Renal cortex interstitium (tissue), 11 donors: Measurements from ENCODE around the gene GADD45G. TPM values are rescaled to one million over a fixed set of nuclear protein-coding genes. Genes with fewer than 3 reads are reported as not detected.

Experiments
- DNase-seq, 11 donors: peaks; one replicate each; pipeline ENCODE4 v3.0.0-alpha.2; 2013; ENCODE audit warnings: low read depth in 9 of 11, low spot score in 4 of 11; ENCODE audit errors: extremely low read depth in 1 of 11
- polyA plus RNA-seq, 3 donors: library from polyadenylated mRNA; unstranded; fragments of 120-200 nt; gene quantifications; one replicate each; pipeline ENCODE4 v1.2.1, GENCODE V29; 2013; ENCODE audit not compliant: insufficient read length in 3 of 3

The GADD45G gene
- polyA plus RNA-seq, 3 donors, result 1.7 to 3.9 (median 3.5) TPM

DNA sequence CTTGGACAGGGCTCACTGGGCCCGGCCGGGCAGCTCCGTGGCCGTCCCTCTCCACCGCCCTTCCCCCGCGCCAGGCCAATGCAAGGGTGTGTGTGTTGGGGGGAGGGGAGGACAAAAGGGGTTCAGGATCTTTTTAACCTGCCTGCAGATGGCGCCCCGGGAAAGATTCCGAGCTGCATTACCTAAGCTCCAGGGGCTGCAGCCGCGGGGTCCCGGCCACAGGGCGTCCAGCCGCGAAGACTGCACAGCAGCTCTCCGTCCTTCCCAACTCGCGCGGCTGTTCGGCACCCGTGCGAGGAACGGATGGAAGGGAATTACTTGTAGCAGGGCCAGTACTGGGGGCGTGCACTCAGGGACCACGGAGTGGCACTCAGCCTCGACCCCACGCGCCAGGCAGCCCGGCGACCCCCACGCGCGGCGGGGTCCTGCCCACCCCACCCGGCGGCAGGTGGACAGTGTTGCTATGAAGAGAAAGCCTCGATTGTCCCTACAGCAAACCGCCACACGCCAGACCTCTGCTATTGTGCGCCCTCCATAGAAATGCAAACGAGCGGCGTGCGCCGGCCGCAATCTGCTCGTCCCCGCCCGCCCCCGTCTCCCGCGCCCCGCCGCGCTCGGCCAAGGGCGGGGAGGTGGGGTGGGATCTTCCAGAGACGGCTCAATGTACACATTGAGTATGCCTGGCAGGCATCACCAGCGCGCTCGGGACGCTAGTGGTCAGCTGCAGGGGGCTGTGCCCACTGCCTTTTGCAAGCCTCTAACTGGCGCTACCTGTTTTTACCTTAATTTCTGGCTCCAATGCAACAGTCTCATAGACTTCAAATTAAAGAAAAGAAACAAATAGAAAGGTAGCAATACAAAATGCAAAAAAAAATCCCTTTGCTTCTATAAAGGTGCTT is 796 bp upstream of the GADD45G start:
- peak in 6 of 11 donors; percentile 63 to 80 (median 68) for DNase-seq

DNA sequence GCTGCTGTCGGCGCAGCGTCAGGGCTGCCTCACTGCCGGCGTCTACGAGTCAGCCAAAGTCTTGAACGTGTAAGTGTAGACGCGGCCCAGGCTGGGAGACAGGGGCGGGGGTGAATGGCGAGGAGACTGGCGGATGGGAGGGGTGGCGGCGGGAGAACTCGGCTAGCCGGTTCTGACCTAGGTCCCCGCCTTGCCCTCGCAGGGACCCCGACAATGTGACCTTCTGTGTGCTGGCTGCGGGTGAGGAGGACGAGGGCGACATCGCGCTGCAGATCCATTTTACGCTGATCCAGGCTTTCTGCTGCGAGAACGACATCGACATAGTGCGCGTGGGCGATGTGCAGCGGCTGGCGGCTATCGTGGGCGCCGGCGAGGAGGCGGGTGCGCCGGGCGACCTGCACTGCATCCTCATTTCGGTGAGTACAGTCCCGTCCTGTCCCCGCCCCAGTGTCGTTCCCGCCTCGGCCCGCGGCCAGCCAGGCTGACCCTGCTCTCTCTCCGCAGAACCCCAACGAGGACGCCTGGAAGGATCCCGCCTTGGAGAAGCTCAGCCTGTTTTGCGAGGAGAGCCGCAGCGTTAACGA is 745 bp downstream of the GADD45G start:
- DNase-seq, result peak in 3 of 11 donors; percentile 26 to 32 (median 31)

DNA sequence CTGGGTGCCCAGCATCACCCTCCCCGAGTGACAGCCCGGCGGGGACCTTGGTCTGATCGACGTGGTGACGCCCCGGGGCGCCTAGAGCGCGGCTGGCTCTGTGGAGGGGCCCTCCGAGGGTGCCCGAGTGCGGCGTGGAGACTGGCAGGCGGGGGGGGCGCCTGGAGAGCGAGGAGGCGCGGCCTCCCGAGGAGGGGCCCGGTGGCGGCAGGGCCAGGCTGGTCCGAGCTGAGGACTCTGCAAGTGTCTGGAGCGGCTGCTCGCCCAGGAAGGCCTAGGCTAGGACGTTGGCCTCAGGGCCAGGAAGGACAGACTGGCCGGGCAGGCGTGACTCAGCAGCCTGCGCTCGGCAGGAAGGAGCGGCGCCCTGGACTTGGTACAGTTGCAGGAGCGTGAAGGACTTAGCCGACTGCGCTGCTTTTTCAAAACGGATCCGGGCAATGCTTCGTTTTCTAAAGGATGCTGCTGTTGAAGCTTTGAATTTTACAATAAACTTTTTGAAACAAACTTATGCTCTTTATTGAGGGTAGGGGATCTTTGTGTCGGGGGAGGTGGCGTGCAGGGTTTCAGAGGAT is 1.3 kb downstream of the GADD45G start:
- peak in 2 of 11 donors; percentile 37 to 41 for DNase-seq

DNA sequence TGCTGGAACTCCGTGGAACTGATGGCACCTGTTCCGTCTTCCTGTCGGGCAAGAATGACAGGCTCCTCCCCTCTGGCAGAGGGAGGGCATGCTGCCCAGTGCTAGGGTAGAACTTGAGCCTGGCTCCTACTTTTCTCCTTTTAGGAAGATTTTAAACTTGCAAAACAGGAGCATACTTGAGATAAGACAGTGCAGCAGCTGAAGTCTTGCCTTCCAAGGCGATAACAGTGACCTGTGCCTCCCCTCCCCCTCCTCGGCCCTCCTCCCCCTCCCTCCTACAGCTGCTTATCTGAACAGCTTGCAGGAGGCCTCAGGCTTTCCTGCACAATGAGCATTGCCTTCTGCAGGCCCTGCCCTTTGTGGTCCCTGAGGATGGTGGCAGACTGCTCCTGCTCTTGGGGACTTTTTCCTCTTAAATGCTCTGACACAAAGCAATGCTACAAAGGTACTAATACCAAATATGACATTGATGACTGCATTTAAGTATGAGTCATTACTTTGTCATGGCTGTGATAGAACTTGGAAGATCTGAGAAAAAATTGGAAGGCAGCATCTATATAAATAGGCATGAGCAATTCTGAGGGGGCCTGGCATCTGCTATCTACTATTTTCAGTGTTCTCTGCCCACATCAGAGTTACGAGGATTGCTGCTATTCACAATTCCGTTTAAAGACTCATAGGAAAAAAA is 2.0 kb downstream of the GADD45G start:
- DNase-seq, result peak in 1 of 11 donors; percentile 25

DNA sequence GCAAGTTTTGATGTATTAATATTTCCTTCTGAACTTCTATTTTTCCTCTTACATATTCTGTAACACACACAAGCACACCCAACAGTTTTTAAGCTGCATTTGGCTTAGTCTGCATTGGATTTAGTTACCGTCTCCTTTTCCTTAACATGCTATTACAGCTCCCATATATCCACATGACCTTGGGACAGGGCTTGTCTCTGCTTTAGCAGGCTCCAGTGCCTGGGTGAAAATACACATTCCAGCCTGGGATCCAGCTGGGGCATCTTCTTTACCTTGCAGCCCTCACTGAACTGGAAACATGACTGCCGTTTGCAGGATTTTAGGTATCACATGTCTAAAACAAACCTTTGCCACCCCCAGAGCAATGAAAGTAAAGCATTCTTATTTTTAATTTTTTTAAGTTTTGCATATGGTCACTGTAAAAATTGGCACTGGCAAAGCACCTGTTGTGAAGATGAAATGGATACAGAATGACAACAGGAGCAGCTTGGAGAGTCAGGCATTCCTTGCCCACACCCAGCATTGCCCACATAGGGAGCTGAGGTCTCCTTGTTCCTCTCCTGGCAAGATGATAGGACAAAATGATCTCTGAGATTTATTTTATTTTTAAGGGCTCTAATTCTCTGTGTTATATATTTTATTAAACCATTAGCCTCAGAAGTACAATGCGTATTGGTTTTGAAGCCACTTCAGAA is 4.0 kb downstream of the GADD45G start:
- no peak for DNase-seq

DNA sequence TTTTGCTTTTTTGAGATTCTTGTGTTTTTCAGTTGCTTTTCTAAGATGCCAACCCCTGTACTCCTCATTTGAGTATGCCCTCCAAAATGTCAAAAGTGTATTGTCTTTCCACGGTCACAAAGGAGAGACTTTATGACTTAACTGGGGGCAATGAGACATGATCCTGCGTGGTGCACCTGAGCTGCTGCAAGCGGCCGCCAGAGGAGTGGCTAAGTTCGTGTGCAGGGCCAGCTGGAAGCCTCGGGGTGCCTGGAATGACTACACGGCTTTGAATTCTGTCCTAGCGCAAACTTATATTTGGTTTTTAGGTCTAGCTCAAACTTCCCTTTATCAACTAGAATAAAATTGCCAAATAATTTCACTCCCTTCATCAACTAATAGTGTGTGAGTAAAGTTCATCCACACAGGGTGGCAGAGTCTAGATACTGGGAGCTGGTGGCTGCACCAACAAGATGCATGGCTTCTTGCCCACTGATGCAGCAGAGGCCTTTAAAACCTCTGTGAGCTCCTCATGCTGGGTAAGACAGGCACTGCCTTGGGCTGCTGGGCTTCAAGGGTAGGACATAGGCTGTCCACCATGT is 4.7 kb downstream of the GADD45G start:
- no peak for DNase-seq

DNA sequence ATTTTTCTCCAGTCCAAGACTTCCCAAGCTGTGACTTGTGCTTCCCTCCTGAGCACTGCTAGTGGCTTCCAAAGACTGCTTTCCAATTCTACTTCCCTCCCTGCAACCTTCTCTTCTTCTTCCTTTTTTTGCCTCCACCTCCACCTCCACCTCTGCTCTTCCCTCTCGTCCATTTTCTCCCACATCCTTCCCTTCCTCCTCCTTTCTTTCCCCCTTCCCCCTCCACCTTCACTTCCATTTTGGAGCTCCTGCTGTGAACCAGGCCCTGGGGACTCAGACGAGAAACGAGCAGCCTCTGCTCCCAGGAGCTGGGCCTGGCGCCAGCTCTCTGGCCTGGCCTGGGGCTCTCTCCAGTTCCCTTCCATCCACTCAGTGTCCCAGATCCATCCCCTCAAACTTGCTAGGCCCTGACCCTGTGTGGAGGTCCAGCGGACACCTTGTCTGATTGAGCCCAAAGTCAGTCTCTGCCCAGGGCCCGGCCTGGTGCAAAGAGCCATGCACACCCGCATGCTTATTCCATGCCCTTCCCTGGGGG is 5.6 kb downstream of the GADD45G start:
- no peak for DNase-seq

DNA sequence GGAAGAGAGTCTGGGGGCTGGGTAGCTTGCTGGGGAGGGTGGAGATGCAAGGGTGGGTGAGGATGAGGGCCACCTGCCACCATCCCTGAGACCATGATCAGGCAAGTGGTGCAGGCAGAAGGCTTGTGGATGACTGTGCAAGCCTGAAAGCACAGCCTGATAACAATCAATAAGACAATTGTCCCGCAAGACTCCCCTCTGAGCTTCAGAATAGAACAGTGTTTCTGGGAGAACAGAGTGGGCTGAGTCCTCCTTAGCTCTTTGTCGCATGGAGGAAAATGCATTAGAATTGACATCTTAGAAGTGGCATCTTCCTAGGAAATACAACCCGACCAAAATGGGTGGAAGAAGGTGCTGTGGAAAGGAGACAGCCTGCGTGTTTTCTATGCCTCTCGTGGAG is 6.6 kb downstream of the GADD45G start:
- no peak for DNase-seq

DNA sequence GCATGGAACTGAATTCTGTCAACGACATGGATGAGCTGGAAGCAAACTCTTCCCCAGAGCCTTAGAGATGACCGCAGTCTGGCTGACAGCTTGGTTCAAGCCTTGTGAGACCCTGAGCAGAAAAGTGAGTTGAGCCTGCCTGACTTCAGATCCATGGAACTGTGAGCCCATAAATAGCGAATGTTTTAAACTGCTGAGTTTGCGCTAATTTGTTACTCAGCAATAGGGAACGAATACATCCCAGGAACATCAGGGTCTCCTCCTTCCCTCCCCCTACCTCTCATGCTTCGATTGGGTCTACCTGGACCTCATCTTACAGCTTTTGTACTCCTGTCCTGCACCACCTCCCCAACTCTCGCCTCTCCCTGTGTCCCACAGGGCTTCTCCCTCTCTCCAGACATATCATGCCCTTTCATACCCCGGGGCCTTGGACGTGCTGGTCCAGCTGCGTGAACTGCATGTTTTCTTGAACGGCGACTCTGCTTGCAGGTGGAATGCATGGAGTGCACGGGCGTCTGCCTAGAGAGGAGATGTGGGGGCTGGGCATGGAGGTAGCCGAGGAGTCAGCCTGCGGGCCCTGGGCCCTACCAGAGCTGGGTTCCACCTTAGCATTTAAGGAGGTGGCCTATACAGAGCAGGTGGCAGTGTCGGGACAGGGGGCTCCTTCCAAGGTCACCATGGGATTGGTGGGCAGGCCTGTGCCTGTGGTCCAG is 7.9 kb downstream of the GADD45G start:
- no peak for DNase-seq

DNA sequence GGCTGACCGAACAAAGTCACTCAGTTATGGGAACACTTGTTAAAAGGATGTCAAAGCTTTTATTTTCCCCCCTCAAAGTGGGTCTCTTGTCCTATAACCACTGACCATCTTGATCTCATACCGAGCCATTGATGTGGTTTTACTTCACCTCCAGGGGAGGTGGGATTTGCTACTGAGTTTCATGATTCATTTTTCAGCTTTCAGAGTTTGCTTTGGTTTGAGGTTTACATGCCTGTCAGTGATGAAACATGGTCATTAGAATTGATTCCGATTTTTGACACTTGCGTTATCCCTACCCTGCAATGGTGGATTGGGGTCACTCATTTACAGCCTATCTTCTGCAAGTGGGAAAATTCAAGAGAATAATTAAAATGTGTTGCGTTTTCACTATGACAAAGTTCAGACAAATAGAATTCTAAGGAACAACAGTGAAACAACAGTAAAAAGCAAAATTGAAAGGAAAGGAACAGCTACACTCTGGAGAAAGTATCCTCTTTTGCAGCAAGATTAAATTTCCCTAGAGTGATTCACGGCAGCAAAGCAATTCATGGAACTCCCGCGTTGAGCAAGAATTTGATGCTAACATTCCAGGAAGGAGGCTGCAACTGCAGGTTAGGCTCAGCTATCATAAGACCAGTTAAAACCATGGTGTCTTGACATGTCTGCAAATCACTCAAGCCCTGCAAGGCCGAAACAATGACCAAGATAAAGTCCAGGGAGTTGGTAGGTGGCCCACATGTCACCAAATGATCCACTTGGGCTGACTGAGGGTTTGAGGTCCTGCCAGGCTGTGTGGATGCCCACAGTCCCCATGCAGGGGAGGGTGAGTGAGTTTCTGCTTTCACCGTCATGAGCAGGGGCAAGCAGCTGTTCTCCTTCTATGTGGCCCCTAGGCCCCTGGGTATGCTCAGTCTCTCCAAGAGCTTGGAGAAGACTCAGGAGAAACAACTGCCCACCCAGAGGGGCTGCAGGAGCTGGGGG is 9.4 kb downstream of the GADD45G start:
- DNase-seq, result peak in 1 of 11 donors; percentile 18

DNA sequence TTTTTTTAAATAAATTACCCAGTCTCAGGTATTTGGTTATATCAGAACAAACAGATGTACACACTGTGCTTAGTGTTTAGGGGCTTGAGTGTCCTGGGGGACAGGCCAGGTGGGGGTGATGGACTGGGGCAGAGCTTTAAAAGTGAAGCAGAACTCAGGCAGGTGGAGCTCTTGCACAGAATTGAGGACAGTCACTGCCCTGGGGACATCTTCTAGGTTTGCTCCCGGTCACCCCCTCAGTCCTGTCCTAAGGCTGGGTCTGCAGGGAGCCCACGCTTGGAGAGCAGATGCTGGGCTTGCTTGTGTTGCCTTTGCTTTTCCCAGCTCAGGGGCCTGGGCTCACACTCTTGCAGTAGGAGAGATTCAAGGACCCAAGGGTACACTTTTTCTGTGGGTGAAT is 10.8 kb downstream of the GADD45G start:
- no peak for DNase-seq

DNA sequence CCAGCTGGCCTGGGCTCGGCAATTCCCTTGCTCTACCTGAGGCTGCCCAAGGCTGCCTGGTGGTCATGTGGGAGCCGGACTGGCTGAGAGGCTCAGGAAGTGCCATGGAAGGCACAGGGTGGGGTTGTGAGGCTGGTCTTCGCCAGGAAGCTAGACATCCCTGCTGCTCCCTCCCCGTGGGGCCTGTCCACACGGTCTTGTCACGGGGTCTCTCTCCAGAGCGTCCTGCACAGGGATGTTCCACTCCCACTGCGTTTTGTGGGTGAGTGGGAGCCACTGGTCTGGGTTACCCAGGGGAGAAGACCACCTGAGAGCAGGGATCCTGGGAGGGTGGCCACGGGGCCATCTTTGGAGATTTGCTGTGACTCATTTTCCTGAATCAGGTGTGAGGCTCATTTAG is 11.6 kb downstream of the GADD45G start:
- no peak for DNase-seq

DNA sequence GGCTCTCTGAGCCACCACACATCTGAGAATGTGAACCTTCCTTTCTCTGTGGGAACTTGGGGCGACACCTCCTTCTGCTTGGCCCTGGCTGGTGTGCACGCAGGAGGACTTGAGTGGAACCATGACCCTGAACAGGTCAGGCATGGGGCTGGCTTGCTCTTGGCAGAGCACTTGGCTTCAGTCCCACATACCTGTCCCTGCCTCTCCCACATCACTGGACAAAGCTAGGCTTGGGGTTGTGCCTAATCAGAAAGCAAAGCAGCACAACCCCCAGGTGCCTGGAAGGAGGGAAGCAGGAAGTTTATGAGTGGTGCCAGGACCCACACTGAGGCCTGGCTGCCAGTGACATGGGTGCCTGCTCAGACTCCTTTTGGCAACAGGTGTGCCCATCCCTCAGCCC is 13.2 kb downstream of the GADD45G start:
- DNase-seq, result no peak

DNA sequence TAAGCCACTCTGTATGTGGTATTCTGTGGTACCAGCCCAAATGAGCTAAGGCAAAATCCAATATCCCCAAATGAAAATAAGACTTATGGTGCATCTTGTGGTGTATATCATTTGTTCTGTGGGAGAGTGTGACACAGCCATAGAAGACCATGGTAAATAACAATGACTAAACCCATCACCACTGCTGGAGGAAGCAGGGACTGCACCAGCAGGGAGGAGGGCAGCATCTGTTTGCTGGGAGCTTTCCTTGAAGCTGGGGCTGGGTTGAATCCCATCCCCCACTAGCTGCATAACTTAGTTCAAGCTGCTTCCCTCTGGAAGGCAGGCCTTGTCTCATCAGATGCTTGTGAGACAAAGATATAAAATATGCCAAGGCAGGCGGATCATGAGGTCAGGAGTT is 14.2 kb downstream of the GADD45G start:
- no peak for DNase-seq

DNA sequence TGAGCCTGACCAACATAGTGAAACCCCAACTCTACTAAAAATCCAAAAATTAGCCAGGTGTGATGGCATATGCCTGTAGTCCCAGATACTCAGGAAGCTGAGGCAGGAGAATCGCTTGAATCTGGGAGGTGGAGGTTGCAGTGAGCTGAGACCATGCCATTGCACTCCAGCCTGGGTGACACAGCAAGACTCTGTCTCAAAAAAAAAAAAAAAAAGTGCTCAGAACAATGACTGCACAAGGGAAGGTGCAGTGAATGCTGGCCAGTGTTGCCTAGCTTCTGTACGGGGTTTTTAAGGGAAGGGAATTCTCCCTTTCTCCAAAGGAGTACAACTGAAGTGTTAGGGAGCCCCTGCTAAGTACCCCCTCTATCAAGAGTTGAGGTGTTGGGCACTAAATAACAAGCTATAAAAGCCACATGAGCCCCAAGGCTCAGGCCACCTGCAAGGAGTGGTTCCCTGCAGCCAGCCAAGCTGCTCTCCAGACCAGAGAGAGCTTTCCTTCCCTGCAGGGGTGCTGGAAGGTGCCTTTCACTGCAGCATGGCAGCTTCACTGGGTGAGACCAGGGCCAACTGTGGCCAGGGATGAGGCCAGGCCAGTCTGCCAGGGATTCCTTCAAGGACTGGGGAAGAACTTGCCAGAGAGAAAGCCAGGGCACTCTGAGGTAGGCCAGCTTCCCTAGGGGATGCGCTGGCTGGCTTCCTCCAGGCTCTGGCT is 14.8 kb downstream of the GADD45G start:
- DNase-seq, result no peak

DNA sequence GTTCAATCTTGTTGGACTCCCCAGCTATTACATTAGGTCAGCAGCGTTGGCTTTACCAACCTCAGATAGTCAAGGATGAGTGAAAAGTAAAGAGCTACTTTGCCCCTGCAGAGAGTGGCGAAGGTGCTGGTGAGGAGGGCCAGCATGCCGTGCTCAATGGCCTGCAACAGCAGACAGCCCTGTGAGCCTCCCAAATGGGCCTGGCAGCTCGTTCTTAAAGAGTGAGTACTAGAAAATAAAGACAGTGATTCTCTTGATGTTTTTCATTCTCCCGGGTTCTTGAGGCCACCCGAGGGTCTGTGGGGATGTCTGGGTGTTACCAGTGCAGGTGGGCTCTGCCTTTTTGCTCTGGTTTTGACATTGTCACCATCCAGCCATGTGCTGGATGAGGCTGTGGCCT is 16.2 kb downstream of the GADD45G start:
- DNase-seq, result no peak
